GM18870 (cell line): Measurements from ENCODE around the gene SPATA12.
"Not testable (repeated sequence)": the region's sequence is repeated elsewhere in the genome, so short reads cannot be mapped to it uniquely, and the experiment has no call there.

Experiments used
- ATAC-seq: cut with Tn5 transposase; IDR thresholded peaks from one replicate; pipeline ENCODE4 v1.9.1; 2021; ENCODE audit warnings: moderate library complexity; ENCODE audit not compliant: unreplicated experiment

The SPATA12 gene

DNA sequence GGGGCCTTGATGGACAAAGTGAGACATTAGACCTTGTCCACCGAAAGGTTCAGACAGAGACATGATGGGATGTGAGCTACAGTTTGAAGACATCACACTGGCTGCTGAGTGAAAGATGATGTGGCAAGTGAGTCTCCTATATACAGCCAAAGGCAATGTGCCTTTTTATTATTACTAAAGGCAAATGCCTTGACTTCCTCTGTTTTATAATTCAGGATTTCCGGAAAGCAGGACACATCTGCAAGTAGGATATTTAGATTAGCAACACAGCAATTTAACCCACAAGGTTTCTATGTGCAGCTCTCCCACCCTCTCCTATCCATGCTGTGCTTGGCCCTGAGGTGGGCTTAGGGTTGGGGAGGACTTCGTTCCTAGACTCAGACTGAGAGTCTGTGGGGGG, 20.7 kb downstream of the SPATA12 start:
- ATAC-seq = no peak

- ATAC-seq = no peak
Observed at GRCh38 chr3:57082481-57082880, 22.0 kb downstream of the SPATA12 start.

GRCh38 chr3:57083266-57083995, 23.0 kb downstream of the SPATA12 start:
- not testable (repeated sequence) for ATAC-seq

DNA sequence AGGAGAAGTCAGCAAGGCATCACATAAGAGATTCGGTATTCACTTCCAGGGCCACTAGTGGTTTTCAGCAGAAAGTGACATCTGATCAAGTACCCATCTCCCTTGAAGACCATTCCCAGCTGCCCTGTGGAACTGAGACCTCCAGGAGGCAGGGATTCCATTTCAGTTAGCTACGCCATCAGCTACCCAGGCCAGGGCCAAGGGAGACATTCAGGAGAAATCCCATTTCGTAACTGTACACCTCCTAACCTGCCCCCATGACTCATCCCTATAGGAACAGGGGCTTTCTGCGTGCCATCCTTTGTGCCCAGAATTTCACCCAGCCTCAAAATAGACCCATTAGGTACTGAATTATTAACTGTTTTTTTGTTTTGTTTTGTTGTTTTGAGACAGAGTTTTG, 24.7 kb downstream of the SPATA12 start:
- no peak for ATAC-seq

- ATAC-seq = no peak
Observed at GRCh38 chr3:57086201-57086600, 25.7 kb downstream of the SPATA12 start.

GRCh38 chr3:57087361-57088092, 27.1 kb downstream of the SPATA12 start:
- ATAC-seq = no peak

GRCh38 chr3:57088503-57088902, 28.0 kb downstream of the SPATA12 start:
- ATAC-seq = no peak

- ATAC-seq = no peak
Observed at GRCh38 chr3:57089043-57089442, 28.6 kb downstream of the SPATA12 start.

DNA sequence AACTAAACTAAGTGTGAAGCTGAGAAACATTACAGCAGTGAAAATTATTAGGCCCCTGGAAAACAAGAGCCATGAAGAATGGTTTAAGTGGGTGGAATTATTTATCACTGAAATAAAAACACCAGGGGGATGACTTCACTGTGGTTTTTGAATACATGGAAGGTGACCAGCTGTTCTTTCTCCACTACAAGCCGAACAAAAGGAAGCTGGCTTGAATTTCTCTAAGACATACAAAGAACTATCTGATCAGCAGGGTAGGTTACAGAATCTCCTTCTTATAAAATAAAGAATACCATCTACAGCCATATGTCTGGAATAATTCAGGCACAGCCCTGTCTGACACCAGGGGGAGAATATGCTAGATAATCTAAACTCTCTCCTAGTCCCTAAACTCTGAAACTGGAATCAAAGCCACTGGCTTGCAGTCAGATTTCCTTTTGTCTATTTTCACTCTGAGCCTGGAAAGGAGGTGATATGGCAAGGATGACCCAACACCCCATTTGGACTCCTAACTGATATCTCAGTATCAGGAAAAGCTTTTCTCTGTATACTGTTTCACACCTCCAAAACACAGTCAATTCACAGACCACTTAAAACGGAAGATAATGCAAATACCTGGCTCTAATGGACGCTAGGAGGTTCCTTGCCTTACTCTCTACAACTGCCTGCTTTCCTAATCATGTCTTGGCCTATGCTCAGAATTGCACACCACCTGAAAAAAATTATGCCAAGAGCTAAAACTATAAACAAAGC, 31.2 kb downstream of the SPATA12 start:
- no peak for ATAC-seq

DNA sequence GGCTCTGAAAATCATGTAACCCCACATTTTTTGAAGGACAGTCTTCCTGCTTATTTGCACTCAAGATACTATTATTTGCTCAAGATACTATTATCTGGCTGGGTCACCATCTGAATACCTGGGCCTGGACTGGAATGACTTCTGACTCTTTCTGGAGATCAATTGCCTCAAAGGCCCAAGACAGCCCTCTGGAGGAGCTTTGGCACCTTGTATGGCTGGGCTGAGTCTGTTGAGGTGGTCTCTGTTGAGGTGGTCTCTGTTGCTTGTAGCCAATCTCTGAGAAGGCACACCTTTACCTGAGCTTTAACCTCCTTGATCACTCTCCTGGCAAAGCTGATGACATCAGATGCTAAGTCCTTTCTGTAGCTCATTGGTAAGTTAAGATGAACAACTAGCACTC, 33.0 kb downstream of the SPATA12 start:
- ATAC-seq = no peak

- no peak for ATAC-seq
Observed at GRCh38 chr3:57093971-57094535, 33.6 kb downstream of the SPATA12 start.

DNA sequence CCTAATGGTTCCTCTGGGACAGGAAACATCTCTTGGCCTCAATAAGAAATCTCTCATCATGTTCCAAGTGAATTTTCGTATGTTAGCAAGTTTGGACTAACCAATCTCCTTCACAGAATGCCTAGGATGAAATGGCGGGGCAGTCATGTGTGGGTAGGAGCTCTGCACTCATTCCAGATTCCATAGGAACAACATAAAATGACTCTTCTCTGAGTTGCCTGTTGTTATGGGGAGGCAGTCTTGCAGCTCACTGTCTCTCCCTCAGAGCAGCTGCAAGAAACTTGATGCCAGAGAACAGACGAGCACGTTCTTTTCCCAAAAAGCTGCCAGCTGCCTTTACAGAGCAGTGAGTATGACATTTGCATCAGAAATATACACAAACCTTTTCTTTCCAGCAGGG, 34.1 kb downstream of the SPATA12 start:
- ATAC-seq = no peak

DNA sequence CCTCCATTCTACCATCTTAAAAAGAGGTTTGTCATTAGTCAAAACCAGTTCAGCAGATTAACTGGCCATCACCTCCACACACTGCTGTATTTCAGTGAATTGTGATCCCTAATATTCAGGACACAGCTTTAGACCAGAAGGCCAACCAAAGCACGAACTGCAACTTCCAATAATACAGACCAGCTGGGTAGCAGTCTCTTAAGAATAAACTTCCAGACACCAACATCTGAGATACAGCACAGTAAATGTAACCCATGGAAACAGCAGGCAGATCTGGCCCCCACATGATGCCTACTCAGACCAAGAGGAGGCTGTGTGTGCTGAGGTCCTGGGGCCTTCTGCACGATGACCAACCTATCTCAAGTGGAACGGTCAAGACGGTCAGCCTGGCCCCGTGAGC, 34.9 kb downstream of the SPATA12 start:
- ATAC-seq = no peak

DNA sequence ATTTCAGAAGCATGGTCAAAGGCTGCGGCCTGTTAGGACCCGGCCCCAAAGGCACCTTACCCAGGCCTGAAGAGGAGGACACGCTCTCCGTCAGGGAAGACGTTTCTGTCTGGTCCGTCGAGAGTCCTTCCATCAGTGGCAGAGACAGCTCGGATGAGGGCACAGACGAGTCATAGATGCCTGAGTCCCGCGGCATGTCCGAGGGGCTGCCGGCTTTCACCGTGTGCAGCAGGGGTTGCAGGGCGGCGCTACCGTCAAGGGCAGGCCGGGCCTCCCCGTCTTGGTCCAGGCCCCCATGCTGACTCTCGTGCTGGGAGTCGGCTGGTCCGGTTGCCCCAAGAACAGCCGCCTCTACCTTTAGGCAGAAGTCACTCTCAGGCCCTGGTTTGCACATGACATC, 37.1 kb downstream of the SPATA12 start:
- ATAC-seq = no peak

- ATAC-seq = no peak
Observed at GRCh38 chr3:57098418-57099310, 38.2 kb downstream of the SPATA12 start.

DNA sequence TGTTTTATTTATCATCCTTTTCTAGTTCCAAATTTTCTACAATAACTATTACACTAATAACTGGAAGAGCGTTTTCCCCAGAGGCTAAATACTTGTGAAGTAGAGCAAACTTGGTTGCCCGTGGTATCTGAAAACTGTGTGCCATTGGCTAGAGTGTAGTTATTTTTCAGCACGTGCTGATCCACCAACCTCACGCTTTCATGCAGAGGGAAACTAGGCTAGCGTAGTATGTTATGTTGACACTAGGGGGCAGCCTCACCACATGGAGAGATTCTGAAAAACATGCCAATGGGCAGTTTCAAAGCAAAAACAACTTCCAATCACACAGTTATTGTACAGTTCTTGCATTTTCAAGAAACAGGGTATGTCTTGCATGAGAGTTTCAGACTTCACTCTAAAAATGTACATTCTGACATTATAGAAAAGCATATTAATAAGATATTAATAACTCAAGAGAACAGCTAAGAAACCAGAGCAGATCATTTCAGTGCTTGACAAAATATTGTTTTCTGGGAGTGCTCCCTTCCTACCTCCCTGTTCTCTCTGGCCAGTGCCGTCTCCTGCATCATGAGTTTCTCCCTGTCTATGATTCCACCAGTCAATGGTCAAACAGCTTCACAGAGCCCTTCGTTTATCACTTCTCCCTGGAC, 39.7 kb downstream of the SPATA12 start:
- no peak for ATAC-seq

- no peak for ATAC-seq
Observed at GRCh38 chr3:57105585-57105984, 45.1 kb downstream of the SPATA12 start.

DNA sequence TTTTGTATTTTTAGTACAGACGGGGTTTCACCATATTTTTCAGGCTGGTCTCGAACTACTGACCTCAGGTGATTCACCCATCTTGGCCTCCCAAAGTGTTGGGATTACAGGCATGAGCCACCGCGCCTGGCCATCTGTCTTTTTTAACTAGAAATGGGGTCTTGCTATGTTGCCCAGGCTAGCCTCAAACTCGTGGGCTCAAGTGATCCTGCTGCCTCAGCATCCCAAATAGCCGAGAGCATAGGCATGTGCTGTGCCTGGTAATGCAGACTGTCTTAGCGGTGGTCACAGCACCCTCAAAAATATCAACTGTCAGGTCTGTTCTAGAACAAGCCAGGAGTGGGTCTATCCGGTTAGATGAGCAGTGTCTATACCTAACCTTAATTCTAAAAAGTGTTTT, 48.2 kb downstream of the SPATA12 start:
- ATAC-seq = no peak

GRCh38 chr3:57109437-57110199, 49.2 kb downstream of the SPATA12 start:
- ATAC-seq = no peak
